Measurements from ENCODE around the gene CCDC85A. TPM values are rescaled to one million over a fixed set of nuclear protein-coding genes. Genes with fewer than 3 reads are reported as not detected.

Gene CCDC85A
- total and polyA plus RNA-seq, 2 of the 4 experiments (the other 2 are of a cell fraction) = 1.1 to 2.2 TPM

DNA sequence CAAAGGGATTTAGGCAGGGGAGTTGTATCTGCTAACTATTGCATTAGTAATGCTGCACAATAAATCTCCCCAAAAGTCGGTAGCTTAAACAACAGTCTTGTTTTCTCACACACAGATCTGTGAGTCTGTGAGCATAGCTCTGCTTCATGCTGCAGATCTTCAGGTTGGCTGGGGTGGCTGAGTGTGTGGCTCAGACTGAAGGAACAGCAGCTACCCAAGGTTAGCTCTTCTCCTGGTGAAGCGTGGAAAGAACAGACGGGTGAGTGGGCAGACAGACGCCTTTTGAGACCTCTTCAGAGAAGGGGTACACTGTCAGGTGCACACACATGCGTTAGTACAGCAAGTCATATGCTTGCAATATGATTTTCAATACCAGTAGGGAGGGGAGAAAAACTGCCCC lies 3.9 kb upstream of the CCDC85A start:
- H3K9me3 ChIP-seq (ENCODE audit: control insufficient read depth, insufficient read depth, low read length) = no peaks in the 10 kb centered on the region
- H3K4me2 ChIP-seq (ENCODE audit: low read depth, low read length) = no peak overlapping the region
- intact Hi-C loops (cut with micrococcal nuclease) = no loop called here
- dilution Hi-C loops (cut with HindIII; ENCODE audit: low sequenced_read_pairs, unreplicated experiment) = no loop called here
- no CpG with 5 or more reads among the region's 5 CpGs for WGBS, 2 experiments (ENCODE audit: extremely low coverage in 2 of 2, insufficient read length in 1 of 2)
- H4K5ac ChIP-seq (ENCODE audit: low read depth, low read length) = no peak overlapping the region
- no peaks in the 10 kb centered on the region for H3K36me3 ChIP-seq (ENCODE audit: control insufficient read depth, insufficient read depth, low read length)
- no TSS peak for BruUV-seq (replicated peaks)
- H4K91ac ChIP-seq (ENCODE audit: insufficient read depth, low read depth, low read length) = no peak overlapping the region
- H2AFZ ChIP-seq (replicated peaks; ENCODE audit: low read length, poor library complexity) = no peak overlapping the region
- H3K79me1 ChIP-seq (ENCODE audit: low read depth in 1 of 2, low read length in 2 of 2) = no peaks in the 10 kb centered on the region
- CTCF ChIA-PET = no interaction called here
- H3K4me1 ChIP-seq (ENCODE audit: control insufficient read depth, insufficient read depth, low read length) = no peaks in the 10 kb centered on the region
- H2AK5ac ChIP-seq (ENCODE audit: low read depth, low read length) = no peak overlapping the region
- no peak overlapping the region for H2BK20ac ChIP-seq (ENCODE audit: low read depth, low read length)
- no peak overlapping the region; the same call in 1 of the 2 replicates for H3K23ac ChIP-seq (ENCODE audit: low read depth, low read length)
- no peak overlapping the region for H2BK15ac ChIP-seq (ENCODE audit: low read depth, low read length)
- ATAC-seq (ENCODE audit: low read depth) = no peak
- H2AK9ac ChIP-seq (replicated peaks; ENCODE audit: low read depth, low read length, poor library complexity) = no peak overlapping the region
- H3K18ac ChIP-seq (ENCODE audit: low read depth, low read length) = no peak overlapping the region
- no peaks in the 10 kb centered on the region for H4K20me1 ChIP-seq (ENCODE audit: insufficient read depth, low read length)
- H3K56ac ChIP-seq (ENCODE audit: extremely low read depth, insufficient read depth, low read length) = no peak overlapping the region
- no peak overlapping the region for H3K9ac ChIP-seq (ENCODE audit: low read depth, low read length)
- H2BK120ac ChIP-seq (ENCODE audit: low read depth, low read length) = no peak overlapping the region
- H3K27ac ChIP-seq (ENCODE audit: insufficient read depth, low read length) = no peak overlapping the region
- H3K27me3 ChIP-seq (ENCODE audit: control insufficient read depth, insufficient read depth, low read length) = peaks cover 23% of the 10 kb centered on the region
- POLR2A ChIA-PET (ENCODE audit: unreplicated experiment) = no interaction called here
- no peaks in the 10 kb centered on the region for H3K9me1 ChIP-seq (ENCODE audit: insufficient read depth, low read length)
- no peak for DNase-seq
- no peak overlapping the region for H3K14ac ChIP-seq (replicated peaks; ENCODE audit: low read depth, low read length)
- no peak overlapping the region for H2BK5ac ChIP-seq (ENCODE audit: low read depth, low read length, poor library complexity, severe bottlenecking)
- in situ Hi-C loops (cut with MboI; ENCODE audit: low sequenced_read_pairs) = loop anchor here (10.0 to 25.0 kb wide), 2 partner anchors 557 to 1325 kb away; no protein-coding TSS in a partner anchor
- no peak overlapping the region for H3K4me3 ChIP-seq (ENCODE audit: insufficient read depth, low read depth, low read length)
- no peak overlapping the region for H4K8ac ChIP-seq (ENCODE audit: low read depth in 2 of 2, low read length in 2 of 2)
- H3K4ac ChIP-seq (ENCODE audit: low read depth, low read length) = no peak overlapping the region
- TF ChIP-seq, protein P1, sequence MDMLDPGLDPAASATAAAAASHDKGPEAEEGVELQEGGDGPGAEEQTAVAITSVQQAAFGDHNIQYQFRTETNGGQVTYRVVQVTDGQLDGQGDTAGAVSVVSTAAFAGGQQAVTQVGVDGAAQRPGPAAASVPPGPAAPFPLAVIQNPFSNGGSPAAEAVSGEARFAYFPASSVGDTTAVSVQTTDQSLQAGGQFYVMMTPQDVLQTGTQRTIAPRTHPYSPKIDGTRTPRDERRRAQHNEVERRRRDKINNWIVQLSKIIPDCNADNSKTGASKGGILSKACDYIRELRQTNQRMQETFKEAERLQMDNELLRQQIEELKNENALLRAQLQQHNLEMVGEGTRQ (IDR thresholded peaks at IDR 0.05; ENCODE audit: low read depth, low read length) = no peak
- TF ChIP-seq RCOR1 (IDR thresholded peaks at IDR 0.05; ENCODE audit: insufficient replicate concordance, low read length) = no peak
- no peak for TF ChIP-seq MAZ (IDR thresholded peaks at IDR 0.05; ENCODE audit: borderline replicate concordance, low read depth, low read length)
- TF ChIP-seq, protein P2, sequence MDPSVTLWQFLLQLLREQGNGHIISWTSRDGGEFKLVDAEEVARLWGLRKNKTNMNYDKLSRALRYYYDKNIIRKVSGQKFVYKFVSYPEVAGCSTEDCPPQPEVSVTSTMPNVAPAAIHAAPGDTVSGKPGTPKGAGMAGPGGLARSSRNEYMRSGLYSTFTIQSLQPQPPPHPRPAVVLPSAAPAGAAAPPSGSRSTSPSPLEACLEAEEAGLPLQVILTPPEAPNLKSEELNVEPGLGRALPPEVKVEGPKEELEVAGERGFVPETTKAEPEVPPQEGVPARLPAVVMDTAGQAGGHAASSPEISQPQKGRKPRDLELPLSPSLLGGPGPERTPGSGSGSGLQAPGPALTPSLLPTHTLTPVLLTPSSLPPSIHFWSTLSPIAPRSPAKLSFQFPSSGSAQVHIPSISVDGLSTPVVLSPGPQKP (IDR thresholded peaks at IDR 0.05; ENCODE audit: borderline replicate concordance, low read depth, low read length) = no peak
- no peak for TF ChIP-seq NFE2L2 (IDR thresholded peaks at IDR 0.05; ENCODE audit: low read depth, low read length)
- TF ChIP-seq MXI1 (IDR thresholded peaks at IDR 0.05; ENCODE audit: borderline replicate concordance, low read depth, low read length) = no peak
- TF ChIP-seq RAD21 (IDR thresholded peaks at IDR 0.05; ENCODE audit: low read length) = no peak
- TF ChIP-seq POLR2A (IDR thresholded peaks at IDR 0.05; ENCODE audit: low read depth, low read length) = no peak
- TF ChIP-seq SMC3 (IDR thresholded peaks at IDR 0.05; ENCODE audit: low read depth, low read length) = no peak
- no peak for TF ChIP-seq RFX5 (IDR thresholded peaks at IDR 0.05; ENCODE audit: low read depth, low read length)
- no peak for TF ChIP-seq MAFK (IDR thresholded peaks at IDR 0.05; ENCODE audit: low read depth, low read length)
- TF ChIP-seq, protein P3, sequence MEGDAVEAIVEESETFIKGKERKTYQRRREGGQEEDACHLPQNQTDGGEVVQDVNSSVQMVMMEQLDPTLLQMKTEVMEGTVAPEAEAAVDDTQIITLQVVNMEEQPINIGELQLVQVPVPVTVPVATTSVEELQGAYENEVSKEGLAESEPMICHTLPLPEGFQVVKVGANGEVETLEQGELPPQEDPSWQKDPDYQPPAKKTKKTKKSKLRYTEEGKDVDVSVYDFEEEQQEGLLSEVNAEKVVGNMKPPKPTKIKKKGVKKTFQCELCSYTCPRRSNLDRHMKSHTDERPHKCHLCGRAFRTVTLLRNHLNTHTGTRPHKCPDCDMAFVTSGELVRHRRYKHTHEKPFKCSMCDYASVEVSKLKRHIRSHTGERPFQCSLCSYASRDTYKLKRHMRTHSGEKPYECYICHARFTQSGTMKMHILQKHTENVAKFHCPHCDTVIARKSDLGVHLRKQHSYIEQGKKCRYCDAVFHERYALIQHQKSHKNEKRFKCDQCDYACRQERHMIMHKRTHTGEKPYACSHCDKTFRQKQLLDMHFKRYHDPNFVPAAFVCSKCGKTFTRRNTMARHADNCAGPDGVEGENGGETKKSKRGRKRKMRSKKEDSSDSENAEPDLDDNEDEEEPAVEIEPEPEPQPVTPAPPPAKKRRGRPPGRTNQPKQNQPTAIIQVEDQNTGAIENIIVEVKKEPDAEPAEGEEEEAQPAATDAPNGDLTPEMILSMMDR (conservative IDR thresholded peaks at IDR 0.05; ENCODE audit: low read depth, low read length) = no peak
- no peak for TF ChIP-seq BHLHE40 (IDR thresholded peaks at IDR 0.05; ENCODE audit: low read depth, low read length)
- TF ChIP-seq FOS (IDR thresholded peaks at IDR 0.05; ENCODE audit: low read depth, low read length) = no peak
- no peak for TF ChIP-seq CEBPB (IDR thresholded peaks at IDR 0.05; ENCODE audit: low read depth, low read length)
- no peak for TF ChIP-seq CHD1 (IDR thresholded peaks at IDR 0.05; ENCODE audit: low read depth, low read length)

All from IMR-90 (cell line).